ENCODE data around the gene PIK3C2G. TPM values are rescaled to one million over a fixed set of nuclear protein-coding genes. Genes with fewer than 3 reads are reported as not detected.
A peak's percentile ranks its signal among the peaks of the same experiment; 100 is the strongest.

The PIK3C2G gene
- total RNA-seq, 8 experiments from 2014 or later = 0.05 to 0.92 (median 0.19) TPM; not detected in 5

GRCh38 chr12:18361433-18361832 lies 100.1 kb downstream of the PIK3C2G start:
- no peak overlapping the region for H3K4me3 ChIP-seq
- no peaks in the 10 kb centered on the region for H3K4me1 ChIP-seq (replicated peaks in 1 of 2)
- no peak overlapping the region for H3K27ac ChIP-seq
- in situ Hi-C loops (cut with MboI; ENCODE audit: low pct_unique_long_range_greater_than_20kb in 2 of 9, low sequenced_read_pairs in 9 of 9, unreplicated experiment in 9 of 9) = no loop called here
- peak in 2 of 8 experiments; percentile 27 to 74 for ATAC-seq (replicated peaks in 6 of 8)

DNA sequence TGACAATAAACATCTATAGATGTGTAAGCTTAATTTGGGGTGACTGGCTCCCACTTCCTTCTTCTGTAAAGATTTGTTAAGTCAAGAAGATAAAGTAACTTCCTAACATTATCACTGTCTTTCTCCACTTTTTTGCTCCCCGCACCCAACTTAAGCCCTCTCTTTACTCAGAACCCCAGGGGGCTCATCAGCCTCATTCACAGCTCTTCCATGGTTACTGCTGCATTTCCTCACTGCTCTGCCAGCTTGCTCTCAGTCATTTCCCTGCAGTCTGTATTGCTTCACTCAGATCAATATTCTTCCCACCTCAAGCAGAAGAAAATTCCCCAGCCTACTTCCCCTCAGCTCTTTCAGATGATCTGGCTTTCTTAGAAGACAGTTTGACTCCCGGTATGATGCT lies 102.0 kb downstream of the PIK3C2G start:
- H3K27ac ChIP-seq = no peak overlapping the region
- no peak for ATAC-seq (replicated peaks in 6 of 8)
- in situ Hi-C loops (cut with MboI; ENCODE audit: low pct_unique_long_range_greater_than_20kb in 2 of 9, low sequenced_read_pairs in 9 of 9, unreplicated experiment in 9 of 9) = no loop called here
- no peak overlapping the region for H3K4me3 ChIP-seq
- no peaks in the 10 kb centered on the region for H3K4me1 ChIP-seq (replicated peaks in 1 of 2)
- 28 to 83% (median 54%) methylated on average over 2 of the region's 2 CpGs; no CpG with 5 or more reads in 3 of the 10 experiments for WGBS, 10 experiments

GRCh38 chr12:18368594-18368993 lies 107.3 kb downstream of the PIK3C2G start:
- WGBS, 10 experiments = 60 to 100% (median 85%) methylated on average over 1 to 3 of the region's 3 CpGs; no CpG with 5 or more reads in 1 of the 10 experiments
- no peak overlapping the region for H3K4me3 ChIP-seq
- H3K27ac ChIP-seq = no peak overlapping the region
- H3K4me1 ChIP-seq (replicated peaks in 1 of 2) = no peaks in the 10 kb centered on the region
- in situ Hi-C loops (cut with MboI; ENCODE audit: low pct_unique_long_range_greater_than_20kb in 2 of 9, low sequenced_read_pairs in 9 of 9, unreplicated experiment in 9 of 9) = no loop called here
- ATAC-seq (replicated peaks in 6 of 8) = no peak

DNA sequence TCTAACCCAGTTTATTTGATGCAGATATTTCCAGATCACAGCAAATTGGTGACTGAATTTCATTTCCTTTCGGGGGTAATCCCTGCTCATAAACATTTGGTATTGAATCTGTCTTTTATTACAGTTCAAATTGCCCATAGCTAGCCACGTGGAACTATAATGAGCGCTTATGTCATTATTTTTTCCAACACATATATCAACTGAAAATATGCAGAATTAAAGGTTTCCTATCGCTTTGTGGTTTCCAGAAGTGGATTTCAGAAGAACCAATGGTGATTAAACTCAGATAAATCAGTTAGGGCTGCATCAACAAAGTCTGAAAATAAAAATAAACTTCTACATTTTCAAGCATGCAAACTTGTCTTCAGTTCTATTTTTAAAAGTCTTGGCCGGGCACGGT lies 111.9 kb downstream of the PIK3C2G start:
- Histone ChIP-seq H3K4me1 (replicated peaks in 1 of 2) (no peaks in the 10 kb centered on the region), H3K4me3 (no peak overlapping the region), H3K27ac (no peak overlapping the region)
- in situ Hi-C loops (cut with MboI; ENCODE audit: low pct_unique_long_range_greater_than_20kb in 2 of 9, low sequenced_read_pairs in 9 of 9, unreplicated experiment in 9 of 9) = no loop called here
- WGBS, 10 experiments = 13 to 100% (median 85%) methylated on average over 1 to 6 of the region's 6 CpGs
- ATAC-seq (replicated peaks in 6 of 8) = no peak

DNA sequence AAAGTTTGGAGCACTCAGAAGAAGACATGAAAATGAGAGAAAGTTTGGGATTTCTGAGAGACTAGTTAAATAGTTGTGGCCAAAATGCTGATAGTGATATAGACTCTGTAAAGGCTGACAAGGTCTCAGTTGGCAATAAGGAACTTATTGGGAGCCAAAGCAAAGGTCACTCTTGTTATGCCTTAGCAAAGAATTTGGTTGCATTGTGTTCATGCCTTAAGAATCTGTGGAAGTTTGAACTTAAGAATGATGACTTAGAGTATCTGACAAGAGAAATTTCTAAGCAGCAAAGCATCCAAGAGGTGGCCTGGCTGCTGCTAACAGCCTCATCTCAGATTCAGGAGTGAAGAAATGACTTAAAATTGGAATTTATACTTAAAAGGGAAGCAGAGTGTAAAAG lies 113.8 kb downstream of the PIK3C2G start:
- Histone ChIP-seq H3K4me3 (no peak overlapping the region), H3K4me1 (replicated peaks in 1 of 2) (no peaks in the 10 kb centered on the region), H3K27ac (no peak overlapping the region)
- in situ Hi-C loops (cut with MboI; ENCODE audit: low pct_unique_long_range_greater_than_20kb in 2 of 9, low sequenced_read_pairs in 9 of 9, unreplicated experiment in 9 of 9) = no loop called here
- no peak for ATAC-seq (replicated peaks in 6 of 8)

GRCh38 chr12:18375583-18375982 lies 114.3 kb downstream of the PIK3C2G start:
- in situ Hi-C loops (cut with MboI; ENCODE audit: low pct_unique_long_range_greater_than_20kb in 2 of 9, low sequenced_read_pairs in 9 of 9, unreplicated experiment in 9 of 9) = no loop called here
- no peak overlapping the region for H3K27ac ChIP-seq
- no peak overlapping the region for H3K4me3 ChIP-seq
- H3K4me1 ChIP-seq (replicated peaks in 1 of 2) = no peaks in the 10 kb centered on the region
- 67 to 72% methylated on average over 1 to 2 of the region's 2 CpGs; no CpG with 5 or more reads in 8 of the 10 experiments for WGBS, 10 experiments
- no peak for ATAC-seq (replicated peaks in 6 of 8)

DNA sequence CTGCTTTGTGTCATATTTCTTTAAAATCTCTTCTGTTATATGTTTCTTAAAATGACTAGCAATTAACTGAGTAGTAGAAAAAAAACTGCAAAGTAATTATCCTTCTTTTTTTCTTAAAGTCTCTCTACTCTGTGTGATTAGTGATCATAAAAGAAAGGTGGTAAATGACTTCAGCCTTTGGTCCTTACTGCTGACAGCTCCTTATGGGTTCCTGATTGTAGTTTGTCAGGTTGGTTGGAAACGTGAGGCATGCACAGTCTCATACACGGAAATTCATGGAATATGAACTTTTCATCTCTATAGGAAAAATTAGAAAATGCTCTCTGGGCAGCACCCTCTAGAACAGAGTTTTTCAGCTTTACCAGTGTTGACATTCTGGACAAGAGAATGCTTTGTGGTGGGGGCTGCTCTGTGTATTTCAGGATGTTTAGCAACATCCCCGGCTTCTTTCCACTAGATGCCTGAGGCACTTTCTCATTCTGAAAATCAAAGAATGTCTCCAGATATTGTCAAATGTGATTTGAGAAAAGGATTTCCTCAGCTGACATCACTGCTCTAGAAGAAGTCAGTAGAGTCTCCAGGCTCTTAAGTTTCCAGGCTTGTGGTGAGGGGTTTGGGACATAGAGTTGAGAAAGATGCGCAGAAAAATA lies 121.0 kb downstream of the PIK3C2G start:
- 46 to 90% (median 80%) methylated on average over 2 to 4 of the region's 4 CpGs; no CpG with 5 or more reads in 2 of the 10 experiments for WGBS, 10 experiments
- no peak overlapping the region for H3K4me3 ChIP-seq
- in situ Hi-C loops (cut with MboI; ENCODE audit: low pct_unique_long_range_greater_than_20kb in 2 of 9, low sequenced_read_pairs in 9 of 9, unreplicated experiment in 9 of 9) = no loop called here
- H3K4me1 ChIP-seq (replicated peaks in 1 of 2) = peaks cover 3 to 4% of the 10 kb centered on the region in 2 donors
- H3K27ac ChIP-seq = no peak overlapping the region
- ATAC-seq (replicated peaks in 6 of 8) = peak in 1 of 8 experiments; percentile 7

DNA sequence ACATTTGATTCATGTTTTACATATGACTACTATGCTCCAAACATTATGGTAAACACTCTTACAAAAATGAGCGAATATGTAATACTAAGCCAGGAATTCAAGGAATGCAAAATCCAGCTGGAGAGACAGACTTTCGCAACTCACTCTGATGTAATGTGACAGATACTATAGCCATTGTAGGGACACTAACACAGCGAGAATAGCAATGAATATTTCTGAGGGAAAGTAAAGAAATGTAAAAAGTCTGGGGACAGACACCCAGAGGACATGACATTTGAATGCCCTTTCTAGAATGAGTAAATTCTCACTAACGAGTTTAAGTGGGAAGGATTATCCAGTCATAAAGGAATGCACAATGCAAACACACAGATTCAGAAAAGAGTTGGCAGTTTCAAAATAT lies 121.9 kb downstream of the PIK3C2G start:
- H3K4me1 ChIP-seq (replicated peaks in 1 of 2) = peaks cover 3 to 4% of the 10 kb centered on the region in 2 donors
- ATAC-seq (replicated peaks in 6 of 8) = peak; percentile 59 to 98 (median 70)
- H3K4me3 ChIP-seq = no peak overlapping the region
- WGBS, 10 experiments = 0 to 94% (median 33%) methylated on average over 1 to 4 of the region's 4 CpGs
- H3K27ac ChIP-seq = no peak overlapping the region
- in situ Hi-C loops (cut with MboI; ENCODE audit: low pct_unique_long_range_greater_than_20kb in 2 of 9, low sequenced_read_pairs in 9 of 9, unreplicated experiment in 9 of 9) = no loop called here

GRCh38 chr12:18387706-18388105 lies 126.4 kb downstream of the PIK3C2G start:
- 81 to 100% (median 92%) methylated on average over 3 to 6 of the region's 6 CpGs for WGBS, 10 experiments
- no peak overlapping the region for H3K4me3 ChIP-seq
- ATAC-seq (replicated peaks in 6 of 8) = no peak
- H3K4me1 ChIP-seq (replicated peaks in 1 of 2) = peaks cover under 1 to 4% of the 10 kb centered on the region in 2 donors
- in situ Hi-C loops (cut with MboI; ENCODE audit: low pct_unique_long_range_greater_than_20kb in 2 of 9, low sequenced_read_pairs in 9 of 9, unreplicated experiment in 9 of 9) = no loop called here
- no peak overlapping the region for H3K27ac ChIP-seq

DNA sequence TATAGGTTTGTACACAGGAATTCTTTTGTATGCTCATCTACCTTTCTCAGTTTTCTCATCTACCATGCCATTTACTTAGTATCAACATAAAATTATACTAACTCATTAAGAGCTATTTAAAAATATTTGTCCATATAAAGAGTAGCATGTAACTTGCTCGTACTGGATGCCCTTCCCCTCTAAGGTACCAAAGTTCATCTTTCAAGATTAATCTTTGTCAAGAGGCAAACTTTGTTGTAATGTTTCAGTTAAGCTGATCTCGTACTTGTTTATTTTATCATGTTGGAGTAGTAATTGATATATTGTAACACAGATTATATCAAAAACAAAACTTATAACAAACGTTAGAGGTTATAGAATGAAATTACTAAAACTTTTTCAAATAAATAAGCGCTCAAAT lies 128.5 kb downstream of the PIK3C2G start:
- ATAC-seq (replicated peaks in 6 of 8) = no peak
- Histone ChIP-seq H3K27ac (no peak overlapping the region), H3K4me1 (replicated peaks in 1 of 2) (no peaks in the 10 kb centered on the region), H3K4me3 (no peak overlapping the region)
- in situ Hi-C loops (cut with MboI; ENCODE audit: low pct_unique_long_range_greater_than_20kb in 2 of 9, low sequenced_read_pairs in 9 of 9, unreplicated experiment in 9 of 9) = no loop called here
- WGBS, 10 experiments = 72 to 96% (median 85%) methylated on average over 2 to 4 of the region's 4 CpGs; no CpG with 5 or more reads in 1 of the 10 experiments

DNA sequence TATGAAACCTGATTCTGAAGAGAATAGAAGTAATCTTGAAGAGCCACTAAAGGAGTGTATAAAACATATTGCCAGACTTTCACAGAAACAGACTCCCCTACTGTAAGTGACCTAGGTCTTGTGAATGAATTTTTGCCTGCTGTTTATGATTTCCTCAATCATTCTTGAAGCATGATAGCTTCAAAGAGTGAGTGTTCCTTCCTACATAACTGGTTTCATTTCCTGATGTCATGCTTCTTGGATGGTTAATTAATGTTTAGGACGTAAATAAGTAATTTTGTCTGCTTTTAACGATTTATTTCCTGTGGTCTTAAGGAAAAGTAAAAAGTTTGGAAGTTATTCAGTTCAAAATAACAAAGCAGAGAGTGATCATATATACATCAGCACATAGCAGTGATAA lies 129.8 kb downstream of the PIK3C2G start:
- Histone ChIP-seq H3K27ac (no peak overlapping the region), H3K4me3 (no peak overlapping the region), H3K4me1 (replicated peaks in 1 of 2) (no peaks in the 10 kb centered on the region)
- ATAC-seq (replicated peaks in 6 of 8) = no peak
- in situ Hi-C loops (cut with MboI; ENCODE audit: low pct_unique_long_range_greater_than_20kb in 2 of 9, low sequenced_read_pairs in 9 of 9, unreplicated experiment in 9 of 9) = no loop called here
- WGBS, 10 experiments = 36 to 94% (median 63%) methylated on average over 2 of the region's 2 CpGs; no CpG with 5 or more reads in 2 of the 10 experiments

GRCh38 chr12:18394742-18395141 lies 133.4 kb downstream of the PIK3C2G start:
- in situ Hi-C loops (cut with MboI; ENCODE audit: low pct_unique_long_range_greater_than_20kb in 2 of 9, low sequenced_read_pairs in 9 of 9, unreplicated experiment in 9 of 9) = no loop called here
- Histone ChIP-seq H3K27ac (no peak overlapping the region), H3K4me3 (no peak overlapping the region), H3K4me1 (replicated peaks in 1 of 2) (no peaks in the 10 kb centered on the region)
- no peak for ATAC-seq (replicated peaks in 6 of 8)
- 86 to 100% (median 100%) methylated on average over 1 of the region's 1 CpG for WGBS, 10 experiments

DNA sequence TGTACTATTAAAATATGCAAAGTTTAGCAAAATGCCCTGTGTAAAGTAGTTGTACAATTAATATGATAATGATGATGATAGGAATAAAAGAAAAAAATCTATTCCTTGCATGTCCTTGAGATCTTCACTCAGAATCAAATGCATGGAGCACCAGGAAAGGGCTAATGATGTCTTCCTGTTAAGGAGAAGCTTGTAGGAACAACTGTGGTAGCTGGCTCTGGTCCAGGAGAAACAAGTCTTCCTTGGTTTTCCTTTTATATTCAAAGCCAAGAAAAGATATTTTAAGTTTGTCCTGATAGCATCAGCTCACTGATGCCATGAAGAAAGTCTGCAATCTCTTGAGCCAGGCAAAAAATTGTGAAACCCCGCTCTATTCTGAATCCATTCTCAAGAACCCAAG lies 138.9 kb downstream of the PIK3C2G start:
- Histone ChIP-seq H3K27ac (no peak overlapping the region), H3K4me3 (no peak overlapping the region), H3K4me1 (replicated peaks in 1 of 2) (no peaks in the 10 kb centered on the region)
- 73 to 100% (median 100%) methylated on average over 1 of the region's 1 CpG; no CpG with 5 or more reads in 4 of the 10 experiments for WGBS, 10 experiments
- in situ Hi-C loops (cut with MboI; ENCODE audit: low pct_unique_long_range_greater_than_20kb in 2 of 9, low sequenced_read_pairs in 9 of 9, unreplicated experiment in 9 of 9) = loop anchor here in 1 of 9 experiments (25.0 kb wide), 1 partner anchor 138 kb away; the partner anchor contains the start of gene PIK3C2G
- ATAC-seq (replicated peaks in 6 of 8) = no peak
